CD14-positive monocyte (primary cell): ENCODE measurements around the gene SCN3B. TPM values are rescaled to one million over a fixed set of nuclear protein-coding genes. Genes with fewer than 3 reads are reported as not detected.

Source experiments
- DNase-seq, 3 donors: peaks; one replicate each; pipeline ENCODE4 v3.0.0-alpha.2; 2011 to 2022
- H2AFZ ChIP-seq: 2 replicates; pipeline ENCODE4 v1.6.0; 2012; ENCODE audit warnings: mild to moderate bottlenecking, low read depth, low read length, inconsistent platforms; ENCODE audit not compliant: insufficient read depth, poor library complexity, severe bottlenecking
- H3K27ac ChIP-seq, 2 donors: 1 replicate in 1 of 2; 2 replicates in 1 of 2; pipeline ENCODE4 v1.5.1; 2012 to 2013; ENCODE audit warnings: low read length in 2 of 2, control low read depth in 1 of 2, inconsistent platforms in 1 of 2, low read depth in 1 of 2, mild to moderate bottlenecking in 1 of 2
- H3K27me3 ChIP-seq, 2 donors: one replicate each; pipeline versions ENCODE4 v1.6.0 to v1.6.1; 2011 to 2013; ENCODE audit warnings: low read length in 2 of 2; ENCODE audit not compliant: control insufficient read depth in 2 of 2, insufficient read depth in 2 of 2
- H3K36me3 ChIP-seq, 2 donors: replicated peaks in 1 of 2; 1 replicate in 1 of 2; 2 replicates in 1 of 2; pipeline versions ENCODE4 v1.5.1 to v1.6.1; 2012 to 2013; ENCODE audit warnings: low read length in 2 of 2, control low read depth in 1 of 2, inconsistent platforms in 1 of 2, mild to moderate bottlenecking in 1 of 2; ENCODE audit not compliant: insufficient read depth in 2 of 2, control insufficient read depth in 1 of 2
- H3K4me1 ChIP-seq, 2 donors: 1 replicate in 1 of 2; 2 replicates in 1 of 2; pipeline versions ENCODE4 v1.5.1 to v1.6.1; 2012 to 2013; ENCODE audit warnings: low read length in 2 of 2, control low read depth in 1 of 2, inconsistent platforms in 1 of 2, mild to moderate bottlenecking in 1 of 2, moderate library complexity in 1 of 2; ENCODE audit not compliant: insufficient read depth in 2 of 2, control insufficient read depth in 1 of 2
- H3K4me2 ChIP-seq: replicated peaks from 2 replicates; pipeline ENCODE3; 2012; ENCODE audit warnings: low read length, moderate library complexity, mild to moderate bottlenecking; ENCODE audit not compliant: poor library complexity, severe bottlenecking; ENCODE audit errors: extremely low read depth
- H3K4me3 ChIP-seq, 3 experiments: fragments of 200-600 bp in 1 of 3; sonication (generic) in 1 of 3; replicated peaks in 1 of 3; 1 replicate in 2 of 3; 2 replicates in 1 of 3; pipeline ENCODE4 v1.5.1; 2011 to 2013; ENCODE audit warnings: low read length in 3 of 3, mild to moderate bottlenecking in 3 of 3, control low read depth in 2 of 3, low read depth in 2 of 3, inconsistent platforms in 1 of 3, moderate library complexity in 1 of 3
- H3K79me2 ChIP-seq: 2 replicates; pipeline ENCODE4 v1.6.0; 2012; ENCODE audit warnings: mild to moderate bottlenecking, control low read depth, inconsistent platforms, low read length, moderate library complexity; ENCODE audit not compliant: insufficient read depth
- H3K9ac ChIP-seq: 2 replicates; pipeline ENCODE4 v1.6.0; 2017; ENCODE audit warnings: low read length, mild to moderate bottlenecking; ENCODE audit not compliant: insufficient read depth, poor library complexity, severe bottlenecking
- H3K9me3 ChIP-seq, 2 donors: replicated peaks in 1 of 2; 1 replicate in 1 of 2; 2 replicates in 1 of 2; pipeline versions ENCODE4 v1.5.1 to v1.6.1; 2012 to 2013; ENCODE audit warnings: low read length in 2 of 2, control low read depth in 1 of 2; ENCODE audit not compliant: control insufficient read depth in 1 of 2, insufficient read depth in 1 of 2
- H4K20me1 ChIP-seq: 2 replicates; pipeline ENCODE4 v1.6.0; 2012; ENCODE audit warnings: mild to moderate bottlenecking, low read length, control low read depth, moderate library complexity; ENCODE audit not compliant: insufficient read depth
- H3K27ac Mint-ChIP-seq, 7 donors: one replicate each; pipeline ENCODE4 v1.8.0; 2020; ENCODE audit warnings: mild to moderate bottlenecking in 7 of 7, mixed read lengths in 7 of 7, moderate library complexity in 6 of 7, inconsistent platforms in 2 of 7
- H3K27me3 Mint-ChIP-seq, 3 donors: one replicate each; pipeline ENCODE4 v1.8.0; 2021 to 2022; ENCODE audit warnings: low read depth in 3 of 3, mild to moderate bottlenecking in 3 of 3, mixed read lengths in 3 of 3, moderate library complexity in 3 of 3, inconsistent platforms in 1 of 3
- H3K36me3 Mint-ChIP-seq, 2 donors: one replicate each; pipeline ENCODE4 v1.8.0; 2020; ENCODE audit warnings: mixed read lengths in 2 of 2, inconsistent platforms in 1 of 2, mild to moderate bottlenecking in 1 of 2
- H3K4me1 Mint-ChIP-seq: one replicate; pipeline ENCODE4 v1.8.0; 2020; ENCODE audit warnings: mild to moderate bottlenecking, mixed read lengths
- H3K4me3 Mint-ChIP-seq, 2 donors: one replicate each; pipeline ENCODE4 v1.8.0; 2020; ENCODE audit warnings: mild to moderate bottlenecking in 2 of 2, mixed read lengths in 2 of 2, moderate library complexity in 1 of 2
- H3K9me3 Mint-ChIP-seq, 7 donors: one replicate each; pipeline ENCODE4 v1.8.0; 2020 to 2022; ENCODE audit warnings: mixed read lengths in 7 of 7, mild to moderate bottlenecking in 6 of 7, moderate library complexity in 6 of 7, inconsistent platforms in 2 of 7
- WGBS: methylation state at CpG from one replicate; pipeline ENCODE4 v1.1.5; 2013; ENCODE audit warnings: missing lambda C conversion rate; ENCODE audit not compliant: insufficient coverage; 5-methylcytosine and 5-hydroxymethylcytosine counted together
- intact Hi-C, 2 donors: fragments of 100-400 bp; cut with micrococcal nuclease; formaldehyde crosslinking; loops; one replicate each; pipeline versions ENCODE4 v1.15.0 to v1.15.1; 2023
- polyA plus RNA-seq, 3 donors: library from polyadenylated mRNA; depleted of rRNA in 1 of 3; unstranded in 2 of 3; stranded (reverse) in 1 of 3; fragments of 300-500 nt in 2 of 3; fragments of >200 nt in 1 of 3; fragmentation: Illumina TruSeq in 2 of 3; gene quantifications; 1 replicate in 2 of 3; 2 replicates in 1 of 3; pipeline ENCODE4 v1.2.3, GENCODE V29; 2012 to 2021
- TF ChIP-seq, protein P1 (sequence below): fragments of 200-600 bp; IDR thresholded peaks from one replicate; pipeline ENCODE4 v1.8.0; 2022; ENCODE audit warnings: antibody characterized with exemption, mild to moderate bottlenecking

Gene SCN3B
- polyA plus RNA-seq, 3 donors, result not detected

- no peak for DNase-seq
- TF ChIP-seq, protein P1, sequence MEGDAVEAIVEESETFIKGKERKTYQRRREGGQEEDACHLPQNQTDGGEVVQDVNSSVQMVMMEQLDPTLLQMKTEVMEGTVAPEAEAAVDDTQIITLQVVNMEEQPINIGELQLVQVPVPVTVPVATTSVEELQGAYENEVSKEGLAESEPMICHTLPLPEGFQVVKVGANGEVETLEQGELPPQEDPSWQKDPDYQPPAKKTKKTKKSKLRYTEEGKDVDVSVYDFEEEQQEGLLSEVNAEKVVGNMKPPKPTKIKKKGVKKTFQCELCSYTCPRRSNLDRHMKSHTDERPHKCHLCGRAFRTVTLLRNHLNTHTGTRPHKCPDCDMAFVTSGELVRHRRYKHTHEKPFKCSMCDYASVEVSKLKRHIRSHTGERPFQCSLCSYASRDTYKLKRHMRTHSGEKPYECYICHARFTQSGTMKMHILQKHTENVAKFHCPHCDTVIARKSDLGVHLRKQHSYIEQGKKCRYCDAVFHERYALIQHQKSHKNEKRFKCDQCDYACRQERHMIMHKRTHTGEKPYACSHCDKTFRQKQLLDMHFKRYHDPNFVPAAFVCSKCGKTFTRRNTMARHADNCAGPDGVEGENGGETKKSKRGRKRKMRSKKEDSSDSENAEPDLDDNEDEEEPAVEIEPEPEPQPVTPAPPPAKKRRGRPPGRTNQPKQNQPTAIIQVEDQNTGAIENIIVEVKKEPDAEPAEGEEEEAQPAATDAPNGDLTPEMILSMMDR, result no peak
- Histone ChIP-seq H3K4me2 (no peak overlapping the region), H3K27ac (no peak overlapping the region), H4K20me1 (no peaks in the 10 kb centered on the region), H3K9me3 (no peaks in the 10 kb centered on the region), H3K9ac (no peak overlapping the region), H2AFZ (no peak overlapping the region), H3K36me3 (peaks cover 27 to 62% of the 10 kb centered on the region in 2 donors), H3K4me3 (no peak overlapping the region), H3K79me2 (no peaks in the 10 kb centered on the region), H3K4me1 (no peaks in the 10 kb centered on the region), H3K27me3 (no peaks in the 10 kb centered on the region)
- intact Hi-C loops, result no loop called here
- H3K9me3 Mint-ChIP-seq, result peaks cover 0 to 3% (median 0%) of the 10 kb centered on the region in 7 donors
- no peak overlapping the region for H3K27ac Mint-ChIP-seq
- WGBS, result 100% methylated on average over 1 of the region's 2 CpGs
- H3K4me1 Mint-ChIP-seq, result peaks cover 3% of the 10 kb centered on the region
- H3K36me3 Mint-ChIP-seq, result peaks cover 56 to 62% of the 10 kb centered on the region in 2 donors
- no peak overlapping the region for H3K4me3 Mint-ChIP-seq
- peaks cover 0 to 1% (median 0%) of the 10 kb centered on the region in 3 donors for H3K27me3 Mint-ChIP-seq
Observed at GRCh38 chr11:123587044-123587443, 67.4 kb downstream of the SCN3B start.

DNA sequence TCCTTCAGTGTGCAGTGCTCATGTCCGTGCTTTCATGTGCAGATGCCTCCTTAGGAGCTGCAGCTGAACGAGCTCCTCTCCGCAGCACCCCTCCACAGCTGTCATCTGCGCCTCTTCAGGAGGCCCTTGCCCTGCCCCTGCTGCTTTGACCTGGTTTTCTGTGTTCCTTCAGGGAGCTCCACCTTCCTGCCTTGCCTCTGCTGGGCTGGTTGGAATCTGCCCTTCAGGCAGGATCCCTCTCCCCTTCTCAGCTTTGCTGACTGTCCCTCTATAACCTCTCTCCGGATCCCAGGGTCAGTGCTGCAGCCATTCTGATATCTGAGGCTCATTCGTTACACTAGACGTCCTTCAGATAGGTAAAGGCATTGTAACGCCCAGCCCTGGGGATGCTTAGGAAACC lies 67.9 kb downstream of the SCN3B start:
- TF ChIP-seq, protein P1, result no peak
- peak overlapping the region in 1 of 7 donors; percentile 31 for H3K27ac Mint-ChIP-seq
- H3K4me1 Mint-ChIP-seq, result no peaks in the 10 kb centered on the region
- H3K4me3 Mint-ChIP-seq, result no peak overlapping the region
- Histone ChIP-seq H3K79me2 (no peaks in the 10 kb centered on the region), H3K9me3 (no peaks in the 10 kb centered on the region), H3K36me3 (peaks cover 31 to 63% of the 10 kb centered on the region in 2 donors), H2AFZ (no peak overlapping the region), H4K20me1 (no peaks in the 10 kb centered on the region), H3K27ac (no peak overlapping the region), H3K4me1 (no peaks in the 10 kb centered on the region), H3K27me3 (no peaks in the 10 kb centered on the region), H3K9ac (no peak overlapping the region), H3K4me3 (no peak overlapping the region), H3K4me2 (no peak overlapping the region)
- H3K36me3 Mint-ChIP-seq, result peaks cover 56 to 62% of the 10 kb centered on the region in 2 donors
- 98% methylated on average over 8 of the region's 8 CpGs for WGBS
- DNase-seq, result no peak
- H3K9me3 Mint-ChIP-seq, result peaks cover 0 to 3% (median 0%) of the 10 kb centered on the region in 7 donors
- peaks cover 0 to 1% (median 0%) of the 10 kb centered on the region in 3 donors for H3K27me3 Mint-ChIP-seq
- intact Hi-C loops, result no loop called here
